SU-DHL-6 (cell line): Measurements from ENCODE around the gene GIPC1.

Experiments used
- EZH2phosphoT487 ChIP-seq: fragments of 200-600 bp; sonication (generic), shearing (Covaris generic); conservative IDR thresholded peaks from 2 replicates; pipeline ENCODE4 v1.6.1; 2018; ENCODE audit warnings: mild to moderate bottlenecking, antibody characterized with exemption, low read length, moderate library complexity, mixed read lengths
- TF ChIP-seq, protein P1 (sequence below): fragments of 200-600 bp; sonication (generic); IDR thresholded peaks from one replicate; pipeline ENCODE4 v1.5.1; 2017; ENCODE audit warnings: antibody characterized with exemption, mild to moderate bottlenecking, low read length, moderate library complexity; ENCODE audit not compliant: insufficient read depth, poor library complexity, severe bottlenecking

DNA sequence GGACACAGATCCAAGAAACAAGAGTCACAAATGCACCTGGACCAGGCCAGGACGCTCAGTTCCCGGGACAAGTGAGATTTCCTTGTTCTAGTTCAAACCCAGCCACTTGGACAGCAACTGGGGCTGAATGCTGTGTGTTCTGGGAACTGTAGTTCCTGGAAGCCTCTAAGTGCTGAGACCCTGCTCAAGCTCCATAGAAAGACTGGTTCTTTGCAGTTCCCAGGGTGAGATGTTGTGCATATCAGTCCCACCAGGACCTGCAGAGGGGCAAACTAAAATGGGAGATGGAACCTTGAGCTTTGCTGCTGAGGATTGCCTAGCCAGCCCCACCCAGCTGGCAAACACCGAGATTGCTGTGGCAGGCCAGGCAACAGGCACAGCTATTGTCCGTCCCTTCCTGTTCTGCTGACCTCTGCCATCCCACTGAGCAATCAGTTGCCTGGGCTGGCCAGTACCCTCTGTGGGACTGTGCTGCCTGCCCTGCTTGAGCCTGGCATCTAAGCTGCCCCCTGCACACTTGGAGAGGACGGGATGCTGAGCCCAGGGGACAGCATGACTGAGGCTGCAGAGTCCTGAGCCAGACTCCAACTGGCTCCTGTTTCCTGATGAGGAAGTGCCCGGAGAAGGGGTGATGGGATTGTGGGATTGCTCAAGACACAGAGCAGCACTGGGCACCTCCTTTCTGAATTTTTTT lies 1.4 kb upstream of the GIPC1 start:
- TF ChIP-seq, protein P1, sequence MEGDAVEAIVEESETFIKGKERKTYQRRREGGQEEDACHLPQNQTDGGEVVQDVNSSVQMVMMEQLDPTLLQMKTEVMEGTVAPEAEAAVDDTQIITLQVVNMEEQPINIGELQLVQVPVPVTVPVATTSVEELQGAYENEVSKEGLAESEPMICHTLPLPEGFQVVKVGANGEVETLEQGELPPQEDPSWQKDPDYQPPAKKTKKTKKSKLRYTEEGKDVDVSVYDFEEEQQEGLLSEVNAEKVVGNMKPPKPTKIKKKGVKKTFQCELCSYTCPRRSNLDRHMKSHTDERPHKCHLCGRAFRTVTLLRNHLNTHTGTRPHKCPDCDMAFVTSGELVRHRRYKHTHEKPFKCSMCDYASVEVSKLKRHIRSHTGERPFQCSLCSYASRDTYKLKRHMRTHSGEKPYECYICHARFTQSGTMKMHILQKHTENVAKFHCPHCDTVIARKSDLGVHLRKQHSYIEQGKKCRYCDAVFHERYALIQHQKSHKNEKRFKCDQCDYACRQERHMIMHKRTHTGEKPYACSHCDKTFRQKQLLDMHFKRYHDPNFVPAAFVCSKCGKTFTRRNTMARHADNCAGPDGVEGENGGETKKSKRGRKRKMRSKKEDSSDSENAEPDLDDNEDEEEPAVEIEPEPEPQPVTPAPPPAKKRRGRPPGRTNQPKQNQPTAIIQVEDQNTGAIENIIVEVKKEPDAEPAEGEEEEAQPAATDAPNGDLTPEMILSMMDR: no peak
- no peak for TF ChIP-seq EZH2phosphoT487
